Measurements from ENCODE around the gene ADAM23.

ADAM23 gene

GRCh38 chr2:206657087-206657486 is 213.8 kb downstream of the ADAM23 start:
- no peak for FAIRE-seq

GRCh38 chr2:206665251-206665650 is 221.9 kb downstream of the ADAM23 start:
- peak; percentile 85 for FAIRE-seq
